GM12872 (cell line): ENCODE measurements around the gene SPECC1L.

ENCODE experiments used
- TF ChIP-seq, protein P1 (sequence below): IDR thresholded peaks from 3 replicates; pipeline ENCODE4 v1.5.1; 2011; ENCODE audit warnings: low read depth, mild to moderate bottlenecking, low read length, moderate library complexity; ENCODE audit not compliant: insufficient read depth

The SPECC1L gene

GRCh38 chr22:24398409-24398808, 127.8 kb downstream of the SPECC1L start:
- TF ChIP-seq, protein P1, sequence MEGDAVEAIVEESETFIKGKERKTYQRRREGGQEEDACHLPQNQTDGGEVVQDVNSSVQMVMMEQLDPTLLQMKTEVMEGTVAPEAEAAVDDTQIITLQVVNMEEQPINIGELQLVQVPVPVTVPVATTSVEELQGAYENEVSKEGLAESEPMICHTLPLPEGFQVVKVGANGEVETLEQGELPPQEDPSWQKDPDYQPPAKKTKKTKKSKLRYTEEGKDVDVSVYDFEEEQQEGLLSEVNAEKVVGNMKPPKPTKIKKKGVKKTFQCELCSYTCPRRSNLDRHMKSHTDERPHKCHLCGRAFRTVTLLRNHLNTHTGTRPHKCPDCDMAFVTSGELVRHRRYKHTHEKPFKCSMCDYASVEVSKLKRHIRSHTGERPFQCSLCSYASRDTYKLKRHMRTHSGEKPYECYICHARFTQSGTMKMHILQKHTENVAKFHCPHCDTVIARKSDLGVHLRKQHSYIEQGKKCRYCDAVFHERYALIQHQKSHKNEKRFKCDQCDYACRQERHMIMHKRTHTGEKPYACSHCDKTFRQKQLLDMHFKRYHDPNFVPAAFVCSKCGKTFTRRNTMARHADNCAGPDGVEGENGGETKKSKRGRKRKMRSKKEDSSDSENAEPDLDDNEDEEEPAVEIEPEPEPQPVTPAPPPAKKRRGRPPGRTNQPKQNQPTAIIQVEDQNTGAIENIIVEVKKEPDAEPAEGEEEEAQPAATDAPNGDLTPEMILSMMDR = no peak

DNA sequence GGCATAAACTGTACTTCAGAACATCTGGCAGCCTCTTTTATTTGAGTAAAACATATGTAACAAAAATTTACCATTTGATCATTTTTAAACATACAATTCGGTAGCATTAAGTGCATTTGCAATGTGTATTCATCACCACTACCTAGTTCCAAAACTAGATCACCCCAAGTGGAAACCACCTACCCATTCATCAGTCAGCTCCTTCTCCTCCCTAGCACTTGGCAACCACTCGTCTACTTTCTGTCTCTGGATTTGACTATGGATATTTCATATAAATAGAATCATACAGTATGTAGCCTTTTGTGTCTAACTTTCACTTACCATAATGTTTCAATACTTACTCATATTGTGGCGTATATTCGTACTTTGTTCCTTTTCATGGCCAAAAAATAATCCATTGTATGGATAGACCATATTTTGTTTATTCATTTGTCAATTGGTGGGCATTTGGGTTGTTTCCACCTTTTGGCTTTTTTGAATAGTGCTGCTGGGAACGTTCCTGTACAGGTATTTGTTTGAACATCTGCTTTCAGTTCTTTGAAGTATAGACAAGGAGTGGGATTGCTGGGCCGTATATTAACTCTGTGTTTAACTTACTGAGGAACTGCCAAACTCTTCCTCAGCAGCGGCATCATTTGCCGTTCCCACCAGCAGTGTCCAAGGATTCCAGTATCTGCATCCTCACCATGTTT, 129.5 kb downstream of the SPECC1L start:
- TF ChIP-seq, protein P1 = no peak

DNA sequence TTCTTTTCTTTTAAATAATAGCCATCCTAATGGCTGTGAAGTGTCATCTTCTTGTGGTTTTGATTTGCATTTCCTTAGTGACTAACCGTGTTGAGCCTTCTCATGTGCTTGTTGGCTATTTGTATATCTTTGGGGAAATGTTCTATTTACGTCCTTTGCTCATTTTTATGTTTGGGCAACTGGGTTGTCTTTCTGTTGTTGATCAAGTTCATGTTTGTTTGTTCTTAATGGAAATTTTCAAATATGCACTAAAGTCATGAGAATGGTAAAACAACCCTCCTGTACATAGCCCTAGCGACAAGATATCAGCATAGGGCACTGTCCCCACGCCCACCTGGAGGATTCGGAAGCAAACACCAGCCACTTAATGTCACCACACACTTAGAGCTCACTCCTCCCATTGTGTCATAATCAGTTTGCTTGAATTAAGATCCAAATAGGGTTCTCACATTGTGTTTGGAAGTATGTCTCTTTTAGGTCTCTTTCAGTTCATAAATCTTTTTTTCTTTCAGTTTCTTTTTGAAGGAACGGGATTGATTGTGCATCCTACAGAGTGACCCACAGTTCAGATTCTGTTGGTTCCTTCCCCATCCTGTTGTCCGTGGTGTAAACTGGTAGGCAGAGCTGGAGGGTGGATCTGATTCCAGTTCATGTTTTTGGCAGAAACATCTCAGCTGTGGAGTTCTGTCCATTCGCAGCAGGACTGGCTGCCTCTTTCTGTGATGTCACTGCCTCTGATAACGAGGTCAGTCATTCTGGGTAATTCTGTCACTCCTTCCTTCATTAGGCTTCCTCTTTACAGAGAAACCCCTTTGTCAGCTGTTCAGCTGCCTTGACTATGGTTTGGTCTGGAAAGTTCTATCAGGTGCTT, 130.3 kb downstream of the SPECC1L start:
- TF ChIP-seq, protein P1 = no peak

GRCh38 chr22:24401931-24402367, 131.3 kb downstream of the SPECC1L start:
- TF ChIP-seq, protein P1 = no peak

DNA sequence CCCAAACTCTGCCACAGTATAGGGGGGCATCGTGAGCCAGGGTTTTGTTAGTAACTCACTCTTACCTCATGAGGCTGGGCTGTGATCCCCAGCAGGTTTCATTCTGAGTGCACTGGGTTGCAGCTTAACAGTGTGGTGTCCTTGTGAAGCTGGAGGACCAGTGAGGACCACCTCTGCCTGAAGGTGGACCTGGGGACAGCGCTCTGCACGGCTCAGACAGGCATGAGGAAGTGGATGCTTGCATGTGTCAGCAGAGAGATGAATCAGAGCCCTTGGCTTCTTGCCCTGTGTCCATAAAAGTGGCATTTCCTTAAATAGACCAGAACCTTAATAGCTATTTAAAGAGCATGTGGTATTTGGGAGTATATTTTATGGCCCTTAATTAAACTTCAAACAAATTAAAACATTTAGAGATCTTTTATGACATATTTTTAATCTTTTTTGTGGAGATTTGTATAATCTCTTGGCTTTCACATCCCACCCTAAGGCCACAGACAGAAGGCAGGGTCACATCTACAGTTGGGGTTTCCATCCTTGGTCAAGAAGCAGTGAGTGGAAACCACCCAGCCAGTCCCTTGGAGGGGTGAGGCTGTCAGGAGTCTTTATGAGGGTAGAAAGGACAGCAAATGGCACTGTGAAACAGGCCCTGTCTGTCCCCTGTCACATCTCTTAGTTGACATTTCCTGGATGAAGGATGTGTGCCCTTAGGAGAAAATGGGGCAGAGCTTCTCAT, 132.0 kb downstream of the SPECC1L start:
- TF ChIP-seq, protein P1 = no peak

DNA sequence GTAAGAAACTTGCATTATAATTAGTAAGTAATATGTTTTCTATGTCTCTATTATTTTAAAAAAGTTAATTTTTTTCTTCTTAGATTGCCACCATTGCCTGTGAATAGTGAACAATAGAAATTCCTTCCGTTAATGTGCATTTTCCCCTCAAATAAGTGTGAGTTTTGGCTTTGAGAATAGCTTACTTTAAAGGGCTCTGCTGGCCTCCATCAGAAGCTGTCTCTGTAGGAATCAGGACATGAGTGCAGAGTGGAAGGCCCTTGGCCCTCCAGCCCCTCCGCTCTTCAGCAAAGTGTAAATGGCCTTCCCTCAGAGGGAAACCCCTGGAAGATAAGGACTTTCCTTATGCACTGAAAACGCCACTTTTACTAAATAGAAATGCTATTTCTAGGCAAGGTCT, 132.7 kb downstream of the SPECC1L start:
- TF ChIP-seq, protein P1 = no peak
